Testis (tissue), 2 donors: Measurements from ENCODE around the gene TRIP11.

Experiments used
- CTCF ChIP-seq, 3 experiments: fragments of 450-650 bp in 2 of 3; fragments of 200-600 bp in 1 of 3; sonication (generic) in 1 of 3; IDR thresholded peaks; one replicate each; pipeline ENCODE4 v1.5.1; 2016 to 2019; ENCODE audit warnings: antibody characterized with exemption in 3 of 3, mild to moderate bottlenecking in 2 of 3, moderate library complexity in 1 of 3
- POLR2A ChIP-seq: fragments of 450-650 bp; IDR thresholded peaks from one replicate; pipeline ENCODE4 v1.6.1; 2017; ENCODE audit warnings: antibody characterized with exemption, mild to moderate bottlenecking, moderate library complexity

GRCh38 chr14:91975763-91976162 is 64.1 kb downstream of the TRIP11 start:
- TF ChIP-seq CTCF (IDR thresholded peaks at IDR 0.05) (no peak), POLR2A (no peak)
